COLO668 (cell line): Measurements from ENCODE around the gene LEUTX.
"Not testable (repeated sequence)": the region's sequence is repeated elsewhere in the genome, so short reads cannot be mapped to it uniquely, and the experiment has no call there.

Source experiments
- DNase-seq: peaks from one replicate; lab custom pipeline; 2025; ENCODE audit not compliant: unreplicated experiment; lab: John Stamatoyannopoulos, UW

LEUTX gene

GRCh38 chr19:39768786-39769185, 9.9 kb upstream of the LEUTX start:
- no peak for DNase-seq

- DNase-seq = no peak
Measured at GRCh38 chr19:39780894-39781293, 2.2 kb downstream of the LEUTX start.

- no peak for DNase-seq
Measured at GRCh38 chr19:39788244-39788643, 9.6 kb downstream of the LEUTX start.

- DNase-seq = peak; percentile 82
Measured at GRCh38 chr19:39792999-39793546, 14.4 kb downstream of the LEUTX start.

- DNase-seq = no peak
Measured at GRCh38 chr19:39795001-39795400, 16.3 kb downstream of the LEUTX start.

- DNase-seq = no peak
Measured at GRCh38 chr19:39796000-39796498, 17.4 kb downstream of the LEUTX start.

- DNase-seq = no peak
Measured at GRCh38 chr19:39797083-39797482, 18.4 kb downstream of the LEUTX start.

GRCh38 chr19:39802958-39803357, 24.3 kb downstream of the LEUTX start:
- no peak for DNase-seq

- no peak for DNase-seq
Measured at GRCh38 chr19:39805104-39805503, 26.4 kb downstream of the LEUTX start.

GRCh38 chr19:39807846-39808364, 29.3 kb downstream of the LEUTX start:
- no peak for DNase-seq

- not testable (repeated sequence) for DNase-seq
Measured at GRCh38 chr19:39808688-39809087, 30.0 kb downstream of the LEUTX start.

GRCh38 chr19:39809368-39809767, 30.7 kb downstream of the LEUTX start:
- DNase-seq = no peak

- DNase-seq = peak; percentile 7
Measured at GRCh38 chr19:39810424-39810823, 31.8 kb downstream of the LEUTX start.

- no peak for DNase-seq
Measured at GRCh38 chr19:39811064-39811463, 32.4 kb downstream of the LEUTX start.

- no peak for DNase-seq
Measured at GRCh38 chr19:39813264-39813993, 34.8 kb downstream of the LEUTX start.

- not testable (repeated sequence) for DNase-seq
Measured at GRCh38 chr19:39814111-39814510, 35.5 kb downstream of the LEUTX start.

GRCh38 chr19:39814595-39814994, 35.9 kb downstream of the LEUTX start:
- no peak for DNase-seq

- DNase-seq = no peak
Measured at GRCh38 chr19:39816287-39817048, 37.8 kb downstream of the LEUTX start.

- DNase-seq = no peak
Measured at GRCh38 chr19:39817888-39818561, 39.4 kb downstream of the LEUTX start.

- no peak for DNase-seq
Measured at GRCh38 chr19:39818626-39819097, 40.0 kb downstream of the LEUTX start.

- DNase-seq = no peak
Measured at GRCh38 chr19:39819786-39820185, 41.1 kb downstream of the LEUTX start.
